Neuronal stem cell (in vitro differentiated cells): ENCODE results near the gene SLC22A4. TPM values are rescaled to one million over a fixed set of nuclear protein-coding genes. Genes with fewer than 3 reads are reported as not detected.

ENCODE experiments used
- DNase-seq: peaks from one replicate; pipeline ENCODE4 v3.0.0-alpha.2; 2013; ENCODE audit warnings: low spot score
- H2AFZ ChIP-seq: one replicate; pipeline ENCODE4 v1.6.1; 2013; ENCODE audit warnings: mild to moderate bottlenecking, low read length, inconsistent platforms
- H2AK5ac ChIP-seq: 2 replicates; pipeline ENCODE4 v1.6.1; 2013; ENCODE audit warnings: low read depth, mild to moderate bottlenecking, inconsistent platforms, low read length, moderate library complexity, mixed read lengths
- H2BK120ac ChIP-seq: 2 replicates; pipeline ENCODE4 v1.6.1; 2013; ENCODE audit warnings: low read depth, mild to moderate bottlenecking, inconsistent platforms, low read length, moderate library complexity, mixed read lengths
- H2BK12ac ChIP-seq: one replicate; pipeline ENCODE4 v1.6.1; 2013; ENCODE audit warnings: low read length, inconsistent platforms
- H2BK15ac ChIP-seq: 2 replicates; pipeline ENCODE4 v1.6.1; 2013; ENCODE audit warnings: mild to moderate bottlenecking, low read length, inconsistent platforms, mixed read lengths
- H2BK5ac ChIP-seq: one replicate; pipeline ENCODE4 v1.6.1; 2013; ENCODE audit warnings: inconsistent platforms, mild to moderate bottlenecking, low read length, moderate library complexity
- H3K14ac ChIP-seq: one replicate; pipeline ENCODE4 v1.6.1; 2013; ENCODE audit warnings: low read length, inconsistent platforms
- H3K18ac ChIP-seq: 2 replicates; pipeline ENCODE4 v1.6.1; 2013; ENCODE audit warnings: low read length, inconsistent platforms
- H3K23ac ChIP-seq: 2 replicates; pipeline ENCODE4 v1.6.1; 2013; ENCODE audit warnings: low read depth, mild to moderate bottlenecking, mixed read lengths, low read length, inconsistent platforms; ENCODE audit not compliant: poor library complexity
- H3K27ac ChIP-seq: replicated peaks from 3 replicates; pipeline ENCODE4 v1.5.1; 2013; ENCODE audit warnings: low read length, inconsistent platforms
- H3K27me3 ChIP-seq, 3 experiments: 2 replicates each; pipeline ENCODE4 v1.6.1; 2013; ENCODE audit warnings: low read length in 3 of 3, mild to moderate bottlenecking in 2 of 3, inconsistent platforms in 1 of 3, low read depth in 1 of 3, mixed read lengths in 1 of 3, moderate library complexity in 1 of 3; ENCODE audit not compliant: control insufficient read depth in 3 of 3, insufficient read depth in 3 of 3
- H3K36me3 ChIP-seq, 2 donors: replicated peaks in 1 of 2; 2 replicates each; pipeline ENCODE4 v1.6.1; 2013; ENCODE audit warnings: low read length in 2 of 2; ENCODE audit not compliant: control insufficient read depth in 2 of 2, insufficient read depth in 2 of 2
- H3K4ac ChIP-seq: 2 replicates; pipeline ENCODE4 v1.6.1; 2013; ENCODE audit warnings: inconsistent platforms, mild to moderate bottlenecking, low read length, moderate library complexity
- H3K4me1 ChIP-seq, 2 donors: 1 replicate in 1 of 2; 2 replicates in 1 of 2; pipeline ENCODE4 v1.6.1; 2013; ENCODE audit warnings: low read length in 2 of 2, low read depth in 1 of 2; ENCODE audit not compliant: control insufficient read depth in 2 of 2, insufficient read depth in 1 of 2
- H3K4me2 ChIP-seq: one replicate; pipeline ENCODE4 v1.6.1; 2013; ENCODE audit warnings: mild to moderate bottlenecking, low read length, inconsistent platforms; ENCODE audit not compliant: insufficient read depth, poor library complexity, severe bottlenecking
- H3K4me3 ChIP-seq, 2 donors: 2 replicates each; pipeline ENCODE4 v1.5.1; 2013; ENCODE audit warnings: low read length in 2 of 2, mild to moderate bottlenecking in 2 of 2, inconsistent platforms in 1 of 2, moderate library complexity in 1 of 2
- H3K79me1 ChIP-seq: one replicate; pipeline ENCODE4 v1.6.1; 2013; ENCODE audit warnings: low read depth, mild to moderate bottlenecking, inconsistent platforms, low read length, moderate library complexity
- H3K9ac ChIP-seq: one replicate; pipeline ENCODE4 v1.6.1; 2013; ENCODE audit warnings: mild to moderate bottlenecking, low read depth, low read length, inconsistent platforms; ENCODE audit not compliant: poor library complexity
- H3K9me3 ChIP-seq, 2 donors: replicated peaks in 1 of 2; 2 replicates each; pipeline versions ENCODE3 to v1.6.1; 2013; ENCODE audit warnings: low read length in 2 of 2, mild to moderate bottlenecking in 2 of 2, inconsistent platforms in 1 of 2, low read depth in 1 of 2, mixed read lengths in 1 of 2, moderate library complexity in 1 of 2; ENCODE audit not compliant: control insufficient read depth in 2 of 2, insufficient read depth in 1 of 2
- H4K8ac ChIP-seq: one replicate; pipeline ENCODE4 v1.6.1; 2013; ENCODE audit warnings: low read depth, mild to moderate bottlenecking, inconsistent platforms, low read length, moderate library complexity
- H4K91ac ChIP-seq: one replicate; pipeline ENCODE4 v1.6.1; 2013; ENCODE audit warnings: low read length, low read depth, mild to moderate bottlenecking, inconsistent platforms; ENCODE audit not compliant: poor library complexity
- WGBS, 2 donors: extraction: QIAGEN DNeasy Blood & Tissue Kit; methylation state at CpG; one replicate each; pipeline ENCODE4 v1.1.7; 2013; ENCODE audit warnings: missing lambda C conversion rate in 2 of 2, mixed read lengths in 1 of 2; ENCODE audit not compliant: insufficient read length in 2 of 2, insufficient replicate concordance in 1 of 2; ENCODE audit errors: extremely low coverage in 2 of 2; 5-methylcytosine and 5-hydroxymethylcytosine counted together
- polyA plus RNA-seq, 2 experiments: library from polyadenylated mRNA; stranded (reverse); fragments of 200-250 nt; gene quantifications; one replicate each; pipeline ENCODE4 v1.2.3, GENCODE V29; 2013

SLC22A4 gene
- 0.10 TPM for polyA plus RNA-seq (2013, experiment 1 of 2)
- polyA plus RNA-seq (2013, experiment 2 of 2): 0.06 TPM

GRCh38 chr5:132293992-132294727, at the start of gene SLC22A4:
SLC22A4 (plus strand) TSS chr5:132294394; CDS start chr5:132294617, 223 bp downstream.
- Histone ChIP-seq H3K4me3 (peak within 1 kb of the TSS; percentile 60 to 81), H2BK120ac (peak within 1 kb of the TSS; percentile 45), H3K36me3 (no peaks in the 10 kb centered on the region), H3K4me1 (peaks cover 8 to 9% of the 10 kb centered on the region in 2 donors), H3K23ac (peak within 1 kb of the TSS; percentile 58), H3K9ac (peak within 1 kb of the TSS; percentile 96), H3K4me2 (peak within 1 kb of the TSS; percentile 98), H4K8ac (peak within 1 kb of the TSS; percentile 88), H3K79me1 (no peaks in the 10 kb centered on the region), H3K27me3 (peaks cover 0 to 20% (median 18%) of the 10 kb centered on the region in 3 experiments), H3K9me3 (no peaks in the 10 kb centered on the region), H3K18ac (peak within 1 kb of the TSS; percentile 97), H4K91ac (peak within 1 kb of the TSS; percentile 6), H2AK5ac (no peak within 1 kb of the TSS), H2BK5ac (peak within 1 kb of the TSS; percentile 97), H2BK15ac (peak within 1 kb of the TSS; percentile 18), H3K4ac (peak within 1 kb of the TSS; percentile 5), H3K27ac (peak within 1 kb of the TSS; percentile 85), H3K14ac (peak within 1 kb of the TSS; percentile 51), H2AFZ (peak within 1 kb of the TSS; percentile 93), H2BK12ac (peak within 1 kb of the TSS; percentile 86)
- no CpG with 5 or more reads among the region's 63 CpGs for WGBS, 2 donors
- peak; percentile 88 for DNase-seq

GRCh38 chr5:132245593-132245992, 48.6 kb upstream of the SLC22A4 start:
- no CpG with 5 or more reads among the region's 1 CpG for WGBS, 2 donors

GRCh38 chr5:132246806-132247205, 47.4 kb upstream of the SLC22A4 start:
- Histone ChIP-seq H3K4me2 (no peak overlapping the region), H3K79me1 (no peaks in the 10 kb centered on the region), H3K23ac (no peak overlapping the region), H3K4ac (no peak overlapping the region), H3K18ac (no peak overlapping the region), H3K27ac (no peak overlapping the region), H3K14ac (no peak overlapping the region), H4K91ac (no peak overlapping the region), H2BK15ac (no peak overlapping the region), H2AFZ (no peak overlapping the region), H3K27me3 (no peaks in the 10 kb centered on the region), H3K4me3 (no peak overlapping the region), H3K36me3 (no peaks in the 10 kb centered on the region), H2AK5ac (no peak overlapping the region), H2BK120ac (no peak overlapping the region), H4K8ac (no peak overlapping the region), H2BK5ac (no peak overlapping the region), H3K9me3 (no peaks in the 10 kb centered on the region), H3K9ac (no peak overlapping the region), H3K4me1 (peaks cover 0 to 6% of the 10 kb centered on the region in 2 donors), H2BK12ac (no peak overlapping the region)
- no peak for DNase-seq

More at GRCh38 chr5:132245593-132245992, 48.6 kb upstream of the SLC22A4 start:
- H3K4ac ChIP-seq: no peak overlapping the region
- H2BK12ac ChIP-seq: no peak overlapping the region
- no peak overlapping the region for H3K14ac ChIP-seq
- H2BK15ac ChIP-seq: no peak overlapping the region
- H3K9ac ChIP-seq: no peak overlapping the region
- H3K79me1 ChIP-seq: no peaks in the 10 kb centered on the region
- no peak overlapping the region for H2BK120ac ChIP-seq
- H3K4me3 ChIP-seq: no peak overlapping the region
- H2BK5ac ChIP-seq: no peak overlapping the region
- H3K4me1 ChIP-seq: peaks cover 0 to 2% of the 10 kb centered on the region in 2 donors
- H3K23ac ChIP-seq: no peak overlapping the region
- H3K36me3 ChIP-seq: no peaks in the 10 kb centered on the region
- no peak overlapping the region for H3K27ac ChIP-seq
- no peak overlapping the region for H3K4me2 ChIP-seq
- no peak overlapping the region for H4K91ac ChIP-seq
- H3K27me3 ChIP-seq: no peaks in the 10 kb centered on the region
- H2AFZ ChIP-seq: no peak overlapping the region
- no peak for DNase-seq
- H2AK5ac ChIP-seq: no peak overlapping the region
- H3K9me3 ChIP-seq: no peaks in the 10 kb centered on the region
- H4K8ac ChIP-seq: no peak overlapping the region
- H3K18ac ChIP-seq: no peak overlapping the region

GRCh38 chr5:132250547-132250946, 43.6 kb upstream of the SLC22A4 start:
- H3K27ac ChIP-seq: no peak overlapping the region

More at GRCh38 chr5:132250547-132250946, 43.6 kb upstream of the SLC22A4 start:
- DNase-seq: no peak
- Histone ChIP-seq H3K4me1 (peaks cover 0 to 6% of the 10 kb centered on the region in 2 donors), H3K36me3 (no peaks in the 10 kb centered on the region), H3K23ac (no peak overlapping the region), H4K8ac (no peak overlapping the region), H3K79me1 (no peaks in the 10 kb centered on the region), H3K9me3 (no peaks in the 10 kb centered on the region), H3K9ac (no peak overlapping the region), H3K18ac (no peak overlapping the region), H2AFZ (no peak overlapping the region), H2BK120ac (no peak overlapping the region), H3K14ac (no peak overlapping the region), H3K4me2 (no peak overlapping the region), H3K4ac (no peak overlapping the region), H3K27me3 (no peaks in the 10 kb centered on the region), H2BK5ac (no peak overlapping the region), H2BK12ac (no peak overlapping the region), H4K91ac (no peak overlapping the region), H2BK15ac (no peak overlapping the region), H3K4me3 (no peak overlapping the region), H2AK5ac (no peak overlapping the region)
- WGBS, 2 donors: no CpG with 5 or more reads among the region's 2 CpGs
